ENCODE measurements around the gene RNASE4.

- TF ChIP-seq, protein P1, sequence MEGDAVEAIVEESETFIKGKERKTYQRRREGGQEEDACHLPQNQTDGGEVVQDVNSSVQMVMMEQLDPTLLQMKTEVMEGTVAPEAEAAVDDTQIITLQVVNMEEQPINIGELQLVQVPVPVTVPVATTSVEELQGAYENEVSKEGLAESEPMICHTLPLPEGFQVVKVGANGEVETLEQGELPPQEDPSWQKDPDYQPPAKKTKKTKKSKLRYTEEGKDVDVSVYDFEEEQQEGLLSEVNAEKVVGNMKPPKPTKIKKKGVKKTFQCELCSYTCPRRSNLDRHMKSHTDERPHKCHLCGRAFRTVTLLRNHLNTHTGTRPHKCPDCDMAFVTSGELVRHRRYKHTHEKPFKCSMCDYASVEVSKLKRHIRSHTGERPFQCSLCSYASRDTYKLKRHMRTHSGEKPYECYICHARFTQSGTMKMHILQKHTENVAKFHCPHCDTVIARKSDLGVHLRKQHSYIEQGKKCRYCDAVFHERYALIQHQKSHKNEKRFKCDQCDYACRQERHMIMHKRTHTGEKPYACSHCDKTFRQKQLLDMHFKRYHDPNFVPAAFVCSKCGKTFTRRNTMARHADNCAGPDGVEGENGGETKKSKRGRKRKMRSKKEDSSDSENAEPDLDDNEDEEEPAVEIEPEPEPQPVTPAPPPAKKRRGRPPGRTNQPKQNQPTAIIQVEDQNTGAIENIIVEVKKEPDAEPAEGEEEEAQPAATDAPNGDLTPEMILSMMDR (conservative IDR thresholded peaks at IDR 0.05) = no peak
- no peak for TF ChIP-seq ZFX (IDR thresholded peaks at IDR 0.05)
Measured at GRCh38 chr14:20720741-20721140, 36.4 kb downstream of the RNASE4 start.
